HEK293T (cell line): Measurements from ENCODE around the gene SHISAL1.
"Not testable (repeated sequence)": the region's sequence is repeated elsewhere in the genome, so short reads cannot be mapped to it uniquely, and the experiment has no call there.

Experiments
- BHLHE40 ChIP-seq: fragments of 450-650 bp; IDR thresholded peaks from 2 replicates; pipeline ENCODE4 v1.6.1; 2016; ENCODE audit warnings: mild to moderate bottlenecking, moderate library complexity, borderline replicate concordance
- CTBP1 ChIP-seq: fragments of 450-650 bp; IDR thresholded peaks from 2 replicates; pipeline ENCODE4 v1.6.1; 2016; ENCODE audit warnings: borderline replicate concordance
- ELF4 ChIP-seq: fragments of 450-650 bp; IDR thresholded peaks from 2 replicates; pipeline ENCODE4 v1.6.1; 2017; ENCODE audit warnings: antibody characterized with exemption
- FOXA1 ChIP-seq: fragments of 450-650 bp; IDR thresholded peaks from 2 replicates; pipeline ENCODE4 v1.6.1; 2016; ENCODE audit warnings: mild to moderate bottlenecking
- FOXK2 ChIP-seq: fragments of 450-650 bp; IDR thresholded peaks from 2 replicates; pipeline ENCODE4 v1.6.1; 2016; ENCODE audit warnings: mild to moderate bottlenecking
- FOXM1 ChIP-seq: fragments of 450-650 bp; IDR thresholded peaks from 2 replicates; pipeline ENCODE4 v1.6.1; 2017; ENCODE audit warnings: mild to moderate bottlenecking, borderline replicate concordance
- LEF1 ChIP-seq: fragments of 450-650 bp; IDR thresholded peaks from 2 replicates; pipeline ENCODE4 v1.6.1; 2017; ENCODE audit warnings: mild to moderate bottlenecking, borderline replicate concordance
- SP1 ChIP-seq: fragments of 450-650 bp; IDR thresholded peaks from 2 replicates; pipeline ENCODE4 v1.6.1; 2017
- SUZ12 ChIP-seq: fragments of 450-650 bp; IDR thresholded peaks from 2 replicates; pipeline ENCODE4 v1.6.1; 2016; ENCODE audit warnings: mild to moderate bottlenecking
- TARDBP ChIP-seq: fragments of 450-650 bp; IDR thresholded peaks from 2 replicates; pipeline ENCODE4 v1.6.1; 2016
- ZNF384 ChIP-seq: fragments of 450-650 bp; IDR thresholded peaks from 2 replicates; pipeline ENCODE4 v1.6.1; 2016

GRCh38 chr22:44302363-44302762 is 10.4 kb downstream of the SHISAL1 start:
- not testable (repeated sequence) for TF ChIP-seq TARDBP, SUZ12, ELF4, FOXA1, SP1, BHLHE40, FOXK2, LEF1, FOXM1, ZNF384, CTBP1
